Measurements from ENCODE around the gene C1orf159.
A peak's percentile ranks its signal among the peaks of the same experiment; 100 is the strongest.

Gene C1orf159

DNA sequence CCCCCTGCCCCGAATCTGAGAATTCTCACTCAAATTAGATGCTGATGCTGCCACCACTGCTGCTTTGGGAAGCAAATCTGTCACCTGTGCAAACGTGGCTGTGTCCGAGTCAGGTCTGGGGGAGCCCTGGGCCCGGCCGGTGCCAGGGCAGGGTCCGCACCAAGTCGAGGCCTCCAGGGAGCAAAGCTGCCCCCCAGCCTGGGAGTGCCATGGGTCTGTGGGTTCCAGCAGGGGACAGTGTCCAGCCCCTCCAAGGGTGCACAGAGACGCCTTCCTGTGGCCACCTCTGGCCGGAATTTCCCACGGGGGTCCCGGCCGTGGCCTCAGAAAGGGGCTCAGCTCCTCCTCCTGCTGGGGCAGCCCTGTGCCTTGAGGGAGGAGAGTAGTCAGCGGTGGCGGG is 30.1 kb upstream of the C1orf159 start:
- no peak for DNase-seq (ENCODE audit: extremely low read depth, insufficient read length)
- Histone ChIP-seq H3K36me3 (ENCODE audit: control insufficient read depth, insufficient read depth, low read length) (no peaks in the 10 kb centered on the region), H3K27me3 (replicated peaks; ENCODE audit: control insufficient read depth, insufficient read depth, low read length) (no peaks in the 10 kb centered on the region), H3K4me3 (replicated peaks; ENCODE audit: low read depth, low read length) (no peak overlapping the region)
- TF ChIP-seq, protein P1, sequence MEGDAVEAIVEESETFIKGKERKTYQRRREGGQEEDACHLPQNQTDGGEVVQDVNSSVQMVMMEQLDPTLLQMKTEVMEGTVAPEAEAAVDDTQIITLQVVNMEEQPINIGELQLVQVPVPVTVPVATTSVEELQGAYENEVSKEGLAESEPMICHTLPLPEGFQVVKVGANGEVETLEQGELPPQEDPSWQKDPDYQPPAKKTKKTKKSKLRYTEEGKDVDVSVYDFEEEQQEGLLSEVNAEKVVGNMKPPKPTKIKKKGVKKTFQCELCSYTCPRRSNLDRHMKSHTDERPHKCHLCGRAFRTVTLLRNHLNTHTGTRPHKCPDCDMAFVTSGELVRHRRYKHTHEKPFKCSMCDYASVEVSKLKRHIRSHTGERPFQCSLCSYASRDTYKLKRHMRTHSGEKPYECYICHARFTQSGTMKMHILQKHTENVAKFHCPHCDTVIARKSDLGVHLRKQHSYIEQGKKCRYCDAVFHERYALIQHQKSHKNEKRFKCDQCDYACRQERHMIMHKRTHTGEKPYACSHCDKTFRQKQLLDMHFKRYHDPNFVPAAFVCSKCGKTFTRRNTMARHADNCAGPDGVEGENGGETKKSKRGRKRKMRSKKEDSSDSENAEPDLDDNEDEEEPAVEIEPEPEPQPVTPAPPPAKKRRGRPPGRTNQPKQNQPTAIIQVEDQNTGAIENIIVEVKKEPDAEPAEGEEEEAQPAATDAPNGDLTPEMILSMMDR (IDR thresholded peaks at IDR 0.05; ENCODE audit: insufficient read depth, low read length, poor library complexity, severe bottlenecking), result no peak

DNA sequence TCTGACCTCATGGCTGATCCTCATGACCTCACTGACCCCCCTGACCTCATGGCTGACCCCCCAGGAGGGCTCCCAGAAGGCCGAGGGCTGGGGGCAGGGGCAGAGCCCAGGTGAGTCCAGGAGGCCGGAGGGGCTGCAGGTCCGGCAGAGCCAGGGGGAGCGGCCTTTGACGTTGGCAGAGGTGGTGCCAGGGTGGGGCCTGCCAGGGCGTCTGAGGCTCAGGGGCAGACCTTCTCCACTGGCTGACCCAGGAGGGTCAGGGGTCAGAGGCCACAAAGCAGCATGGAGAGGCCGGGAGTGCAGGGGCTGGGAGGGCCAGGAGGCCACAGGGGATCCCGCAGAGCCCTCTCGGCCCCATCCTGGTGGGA is 29.6 kb upstream of the C1orf159 start:
- no peak overlapping the region for H3K4me3 ChIP-seq (replicated peaks; ENCODE audit: low read depth, low read length)
- no peaks in the 10 kb centered on the region for H3K27me3 ChIP-seq (replicated peaks; ENCODE audit: control insufficient read depth, insufficient read depth, low read length)
- no peak for DNase-seq (ENCODE audit: extremely low read depth, insufficient read length)
- TF ChIP-seq, protein P1 (IDR thresholded peaks at IDR 0.05; ENCODE audit: insufficient read depth, low read length, poor library complexity, severe bottlenecking), result no peak
- H3K36me3 ChIP-seq (ENCODE audit: control insufficient read depth, insufficient read depth, low read length), result no peaks in the 10 kb centered on the region

DNA sequence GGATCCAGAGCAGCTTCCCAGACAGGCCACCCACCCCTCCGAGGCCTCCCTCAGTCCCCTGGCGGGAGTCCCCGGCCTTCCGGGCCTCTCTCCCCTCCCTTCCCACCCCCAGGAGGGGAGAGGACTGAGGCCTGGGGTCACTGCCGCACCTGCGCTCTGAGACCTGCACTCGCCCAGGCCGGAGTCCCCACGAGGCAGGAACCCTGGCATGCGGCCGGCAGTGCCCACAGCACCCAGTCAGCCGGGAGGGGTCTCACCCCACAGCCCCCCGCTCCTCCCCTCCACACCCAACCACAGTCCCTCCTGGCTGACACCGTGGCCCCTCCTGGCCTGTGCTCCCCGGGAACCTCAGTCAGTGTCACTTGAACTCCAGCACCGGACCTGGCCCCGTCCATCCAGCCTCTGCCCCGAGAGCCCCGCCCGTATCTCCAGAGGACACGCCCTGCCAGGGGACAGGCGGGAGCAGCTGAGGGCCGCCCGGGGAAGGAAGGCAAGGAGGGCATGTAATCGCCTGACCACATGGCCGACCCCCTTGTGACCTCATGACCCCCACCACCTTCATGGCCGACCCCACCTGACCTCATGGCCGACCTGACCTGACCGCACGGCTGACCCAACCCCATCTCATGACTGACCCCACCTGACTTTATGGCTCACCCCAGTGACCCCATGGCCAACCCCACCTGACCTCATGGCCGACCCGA is 29.1 kb upstream of the C1orf159 start:
- Histone ChIP-seq H3K4me3 (replicated peaks; ENCODE audit: low read depth, low read length) (no peak overlapping the region), H3K27me3 (replicated peaks; ENCODE audit: control insufficient read depth, insufficient read depth, low read length) (no peaks in the 10 kb centered on the region)

DNA sequence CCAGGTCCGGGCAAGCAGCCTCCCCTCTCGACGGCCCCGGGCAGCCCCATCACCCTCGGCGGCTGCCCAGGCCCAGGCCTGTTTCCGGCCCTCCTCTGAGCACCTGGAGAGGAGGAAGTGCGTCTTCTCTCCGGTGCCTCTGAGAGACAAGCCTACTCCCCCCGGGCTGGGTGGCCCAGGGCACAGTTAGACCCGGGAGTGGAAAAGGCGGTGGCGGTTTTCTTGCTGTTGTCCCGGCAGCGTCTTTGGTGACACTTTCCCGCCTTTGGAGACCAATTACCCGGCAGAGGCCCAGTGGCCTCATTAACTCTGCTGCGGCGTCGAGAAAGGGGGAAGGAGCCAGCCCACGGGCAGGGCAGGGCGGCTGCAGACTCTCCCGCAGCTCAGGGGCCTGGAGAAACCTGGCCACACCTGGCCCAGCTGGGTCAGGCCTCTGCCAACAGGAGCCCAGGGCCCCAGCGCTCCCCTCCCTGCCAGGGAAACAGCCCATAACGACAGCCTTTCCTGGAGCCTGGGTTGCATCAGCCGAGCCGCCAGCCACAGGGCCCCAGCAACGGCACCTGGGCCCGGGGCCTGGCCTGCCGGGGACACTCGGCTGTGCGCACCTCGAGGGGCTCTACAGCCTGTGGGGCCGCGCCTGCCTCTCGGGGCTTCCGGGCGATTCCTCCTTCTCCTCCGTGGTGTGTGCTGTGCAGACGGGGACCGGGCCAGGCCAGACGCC is 28.4 kb upstream of the C1orf159 start:
- no peak overlapping the region for H3K4me3 ChIP-seq (replicated peaks; ENCODE audit: low read depth, low read length)
- DNase-seq (ENCODE audit: extremely low read depth, insufficient read length), result peak; percentile 71
- H3K36me3 ChIP-seq (ENCODE audit: control insufficient read depth, insufficient read depth, low read length), result no peaks in the 10 kb centered on the region
- no peaks in the 10 kb centered on the region for H3K27me3 ChIP-seq (replicated peaks; ENCODE audit: control insufficient read depth, insufficient read depth, low read length)
- TF ChIP-seq, protein P1 (IDR thresholded peaks at IDR 0.05; ENCODE audit: insufficient read depth, low read length, poor library complexity, severe bottlenecking), result no peak

More for the DNA sequence above, 29.1 kb upstream of the C1orf159 start:
- DNase-seq (ENCODE audit: extremely low read depth, insufficient read length), result no peak
- no peaks in the 10 kb centered on the region for H3K36me3 ChIP-seq (ENCODE audit: control insufficient read depth, insufficient read depth, low read length)
- TF ChIP-seq, protein P1 (IDR thresholded peaks at IDR 0.05; ENCODE audit: insufficient read depth, low read length, poor library complexity, severe bottlenecking), result no peak

DNA sequence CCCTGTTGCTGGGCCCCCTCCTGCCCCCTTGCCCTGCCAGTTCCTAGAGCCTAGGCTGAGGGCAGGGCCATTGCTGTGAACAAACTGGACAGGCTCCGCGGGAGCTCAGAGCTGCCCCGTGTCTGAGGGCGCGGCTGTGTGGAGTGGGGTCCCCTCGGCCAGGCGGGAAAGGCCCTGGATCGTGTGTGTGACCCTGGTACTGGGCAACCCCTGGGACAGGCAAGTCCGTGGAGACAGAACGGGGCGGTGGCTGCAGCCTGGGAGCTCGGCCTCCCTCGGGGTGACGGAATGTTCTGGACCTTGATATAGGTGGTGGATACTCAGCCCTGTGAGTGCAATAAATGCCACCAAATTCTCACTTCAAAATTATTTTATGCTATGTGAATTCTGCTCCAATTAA is 27.7 kb upstream of the C1orf159 start:
- no peak overlapping the region for H3K4me3 ChIP-seq (replicated peaks; ENCODE audit: low read depth, low read length)
- TF ChIP-seq, protein P1 (IDR thresholded peaks at IDR 0.05; ENCODE audit: insufficient read depth, low read length, poor library complexity, severe bottlenecking), result no peak
- no peaks in the 10 kb centered on the region for H3K36me3 ChIP-seq (ENCODE audit: control insufficient read depth, insufficient read depth, low read length)
- no peaks in the 10 kb centered on the region for H3K27me3 ChIP-seq (replicated peaks; ENCODE audit: control insufficient read depth, insufficient read depth, low read length)
- no peak for DNase-seq (ENCODE audit: extremely low read depth, insufficient read length)
